Calu3 (cell line): ENCODE data around the gene HHAT. TPM values are rescaled to one million over a fixed set of nuclear protein-coding genes. Genes with fewer than 3 reads are reported as not detected.

Experiments used
- BruUV-seq: library from RNA; stranded (reverse); fragments of 400-500 nt; replicated peaks from 2 replicates; lab custom pipeline; 2021; lab: Mats Ljungman, UMichigan
- CTCF ChIA-PET: fragments of 300-600 bp; sonication (Branson Sonifier 250); formaldehyde crosslinking; loops from one replicate; lab custom pipeline; 2022; ENCODE audit warnings: antibody characterized with exemption; lab: Charles Lee
- DNase-seq: peaks from one replicate; pipeline ENCODE4 v3.0.0; 2022
- H3K27ac Mint-ChIP-seq: one replicate; pipeline ENCODE4 v1.8.0; 2022; ENCODE audit warnings: mixed read lengths; ENCODE audit not compliant: unreplicated experiment
- H3K27me3 Mint-ChIP-seq: one replicate; pipeline ENCODE4 v1.8.0; 2022; ENCODE audit warnings: mixed read lengths; ENCODE audit not compliant: unreplicated experiment
- H3K36me3 Mint-ChIP-seq: one replicate; pipeline ENCODE4 v1.8.0; 2022; ENCODE audit warnings: mild to moderate bottlenecking, moderate library complexity, mixed read lengths; ENCODE audit not compliant: insufficient read depth, unreplicated experiment
- H3K4me1 Mint-ChIP-seq: one replicate; pipeline ENCODE4 v1.8.0; 2022; ENCODE audit warnings: mild to moderate bottlenecking, low read depth, mixed read lengths; ENCODE audit not compliant: unreplicated experiment
- H3K4me3 Mint-ChIP-seq: one replicate; pipeline ENCODE4 v1.8.0; 2022; ENCODE audit warnings: mild to moderate bottlenecking, low read depth, moderate library complexity, mixed read lengths; ENCODE audit not compliant: unreplicated experiment
- H3K9me3 Mint-ChIP-seq: one replicate; pipeline ENCODE4 v1.8.0; 2022; ENCODE audit warnings: low read depth, mixed read lengths; ENCODE audit not compliant: unreplicated experiment
- intact Hi-C: fragments of 100-400 bp; cut with micrococcal nuclease; formaldehyde crosslinking; loops from one replicate; pipeline ENCODE4 v1.10.0; 2022; ENCODE audit not compliant: unreplicated experiment
- total RNA-seq: library from RNA; stranded (reverse); gene quantifications from 2 replicates; pipeline ENCODE4 v1.2.3, GENCODE V29; 2022
- TF ChIP-seq, protein P1 (sequence below): fragments of 200-600 bp; IDR thresholded peaks from one replicate; pipeline ENCODE4 v1.8.0; 2022; ENCODE audit warnings: antibody characterized with exemption; ENCODE audit not compliant: unreplicated experiment

The HHAT gene
- total RNA-seq, 1 experiment from 2014 or later, result 5.8 TPM

DNA sequence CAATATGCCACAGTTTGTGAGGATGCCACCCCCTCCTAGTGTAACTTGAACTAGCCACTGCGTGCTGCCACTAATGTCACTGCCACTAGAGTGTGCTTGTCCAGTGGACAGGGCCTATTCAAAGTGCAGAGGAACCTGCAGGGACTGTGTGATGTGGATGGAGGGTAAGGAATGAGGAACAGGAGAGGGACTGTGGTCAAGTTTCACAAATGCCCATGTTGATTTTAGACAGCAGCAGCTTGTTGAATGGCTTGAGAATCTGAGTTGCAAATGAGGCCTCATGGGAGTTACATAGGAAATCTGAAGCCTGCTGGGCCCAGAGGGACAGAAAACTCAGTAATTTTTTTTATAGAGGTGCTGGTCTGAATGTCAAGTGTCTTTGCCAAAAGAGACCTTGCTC, 112.3 kb downstream of the HHAT start:
- Mint-ChIP-seq H3K27me3 (peaks cover 4% of the 10 kb centered on the region), H3K4me3 (no peak overlapping the region), H3K36me3 (no peaks in the 10 kb centered on the region), H3K27ac (no peak overlapping the region), H3K9me3 (no peaks in the 10 kb centered on the region), H3K4me1 (peaks cover under 1% of the 10 kb centered on the region)
- TF ChIP-seq, protein P1, sequence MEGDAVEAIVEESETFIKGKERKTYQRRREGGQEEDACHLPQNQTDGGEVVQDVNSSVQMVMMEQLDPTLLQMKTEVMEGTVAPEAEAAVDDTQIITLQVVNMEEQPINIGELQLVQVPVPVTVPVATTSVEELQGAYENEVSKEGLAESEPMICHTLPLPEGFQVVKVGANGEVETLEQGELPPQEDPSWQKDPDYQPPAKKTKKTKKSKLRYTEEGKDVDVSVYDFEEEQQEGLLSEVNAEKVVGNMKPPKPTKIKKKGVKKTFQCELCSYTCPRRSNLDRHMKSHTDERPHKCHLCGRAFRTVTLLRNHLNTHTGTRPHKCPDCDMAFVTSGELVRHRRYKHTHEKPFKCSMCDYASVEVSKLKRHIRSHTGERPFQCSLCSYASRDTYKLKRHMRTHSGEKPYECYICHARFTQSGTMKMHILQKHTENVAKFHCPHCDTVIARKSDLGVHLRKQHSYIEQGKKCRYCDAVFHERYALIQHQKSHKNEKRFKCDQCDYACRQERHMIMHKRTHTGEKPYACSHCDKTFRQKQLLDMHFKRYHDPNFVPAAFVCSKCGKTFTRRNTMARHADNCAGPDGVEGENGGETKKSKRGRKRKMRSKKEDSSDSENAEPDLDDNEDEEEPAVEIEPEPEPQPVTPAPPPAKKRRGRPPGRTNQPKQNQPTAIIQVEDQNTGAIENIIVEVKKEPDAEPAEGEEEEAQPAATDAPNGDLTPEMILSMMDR, result no peak
- CTCF ChIA-PET, result no interaction called here
- intact Hi-C loops, result loop anchor here (10.0 kb wide), 1 partner anchor 814 kb away; the partner anchor contains the start of gene RCOR3
- no TSS peak for BruUV-seq
- no peak for DNase-seq

DNA sequence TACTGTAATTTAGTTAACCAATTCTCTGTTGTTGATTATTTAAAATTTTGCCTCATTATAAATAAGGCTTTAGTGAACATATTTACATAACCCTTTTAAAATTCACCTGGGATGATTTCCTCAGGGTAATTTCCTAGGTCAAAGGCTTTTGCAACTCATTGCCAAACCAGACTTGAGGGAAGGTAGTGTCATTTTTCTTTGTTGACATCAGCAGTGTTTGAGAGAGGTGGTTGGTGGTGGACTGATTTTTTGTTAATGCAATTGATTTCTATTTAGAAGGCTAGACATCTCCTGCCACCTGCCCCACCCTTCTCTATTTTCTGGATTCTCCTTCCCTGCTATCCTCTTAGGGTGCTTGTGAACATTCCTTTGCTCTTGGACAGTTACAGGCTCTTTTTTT, 116.8 kb downstream of the HHAT start:
- no peak for DNase-seq
- H3K4me3 Mint-ChIP-seq, result no peak overlapping the region
- no peak overlapping the region for H3K27ac Mint-ChIP-seq
- no peaks in the 10 kb centered on the region for H3K9me3 Mint-ChIP-seq
- CTCF ChIA-PET, result no interaction called here
- TF ChIP-seq, protein P1, result no peak
- H3K36me3 Mint-ChIP-seq, result no peaks in the 10 kb centered on the region
- peaks cover 10% of the 10 kb centered on the region for H3K4me1 Mint-ChIP-seq
- intact Hi-C loops, result loop anchor here (5.0 to 10.0 kb wide), 2 partner anchors 502 to 809 kb away; partner anchors contain the start of gene RCOR3
- BruUV-seq, result no TSS peak
- H3K27me3 Mint-ChIP-seq, result peaks cover 22% of the 10 kb centered on the region

DNA sequence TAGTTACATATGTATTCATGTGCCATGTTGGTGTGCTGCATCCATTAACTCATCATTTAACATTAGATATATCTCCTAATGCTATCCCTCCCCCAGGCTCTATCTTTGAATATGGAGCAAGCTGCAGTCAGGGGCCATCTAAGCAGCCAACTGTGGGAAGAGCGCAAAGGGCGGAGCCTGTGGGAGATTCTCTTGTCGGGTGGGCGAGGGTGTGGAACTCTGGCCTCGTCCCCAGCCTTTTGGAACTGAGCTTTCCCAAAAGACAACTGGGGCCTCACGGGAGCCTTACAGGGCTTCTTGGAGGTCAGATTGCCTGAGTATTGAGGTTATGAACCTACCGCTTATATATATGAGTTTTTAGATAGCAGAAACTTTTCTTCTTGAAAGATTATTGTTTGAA, 117.2 kb downstream of the HHAT start:
- no peak for DNase-seq
- Mint-ChIP-seq H3K4me1 (peaks cover 10% of the 10 kb centered on the region), H3K36me3 (no peaks in the 10 kb centered on the region), H3K4me3 (no peak overlapping the region), H3K9me3 (no peaks in the 10 kb centered on the region), H3K27me3 (peaks cover 22% of the 10 kb centered on the region), H3K27ac (no peak overlapping the region)
- CTCF ChIA-PET, result interaction anchor here (1.7 to 3.6 kb wide), 2 partner anchors 85 to 688 kb away, joined by 4 to 43 read pairs; partner anchors contain the start of gene KCNH1
- TF ChIP-seq, protein P1, result no peak
- no TSS peak for BruUV-seq
- intact Hi-C loops, result loop anchor here (5.0 to 10.0 kb wide), 2 partner anchors 501 to 809 kb away; partner anchors contain the start of gene RCOR3

DNA sequence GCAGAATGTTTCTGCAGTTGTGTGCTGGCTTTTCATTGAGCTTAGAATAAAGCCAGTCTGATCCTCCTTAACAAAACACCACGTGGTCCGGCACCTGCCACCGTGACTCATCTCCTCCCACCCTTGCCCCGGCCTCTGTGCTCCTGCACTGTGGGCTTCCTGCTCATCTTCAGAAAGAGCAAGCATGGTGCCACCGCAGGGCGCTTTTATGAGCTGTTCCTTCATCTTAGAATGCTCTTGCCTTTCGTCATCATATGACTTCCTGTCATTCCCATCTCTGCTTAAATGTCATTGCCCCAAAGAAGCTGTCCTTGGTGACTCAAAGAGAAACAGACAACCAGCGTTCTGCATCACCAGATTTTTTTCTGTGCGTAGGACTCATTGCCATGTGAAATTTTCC, 117.8 kb downstream of the HHAT start:
- H3K27me3 Mint-ChIP-seq, result peaks cover 22% of the 10 kb centered on the region
- H3K4me3 Mint-ChIP-seq, result no peak overlapping the region
- TF ChIP-seq, protein P1, result no peak
- H3K9me3 Mint-ChIP-seq, result no peaks in the 10 kb centered on the region
- no peak overlapping the region for H3K27ac Mint-ChIP-seq
- no peaks in the 10 kb centered on the region for H3K36me3 Mint-ChIP-seq
- intact Hi-C loops, result loop anchor here (5.0 to 10.0 kb wide), 2 partner anchors 501 to 808 kb away; partner anchors contain the start of gene RCOR3
- BruUV-seq, result no TSS peak
- CTCF ChIA-PET, result interaction anchor here (1.7 to 3.6 kb wide), 2 partner anchors 85 to 688 kb away, joined by 4 to 43 read pairs; partner anchors contain the start of gene KCNH1
- peak; percentile 21 for DNase-seq
- peaks cover 10% of the 10 kb centered on the region for H3K4me1 Mint-ChIP-seq
